Endothelial cell of umbilical vein (primary cell): ENCODE data around the gene SBF1. TPM values are rescaled to one million over a fixed set of nuclear protein-coding genes. Genes with fewer than 3 reads are reported as not detected.

Experiments
- BruUV-seq: library from RNA; stranded (reverse); fragments of 400-500 nt; replicated peaks from 2 replicates; lab custom pipeline; 2021; lab: Mats Ljungman, UMichigan
- CTCF ChIA-PET: fragments of 300-600, 350-600 bp; sonication (Branson Sonifier 250); formaldehyde crosslinking; loops from one replicate; lab custom pipeline; 2021; ENCODE audit warnings: antibody characterized with exemption, inconsistent platforms; lab: Charles Lee
- POLR2A ChIA-PET: fragments of 300-600, 350-600 bp; sonication (Branson Sonifier 250); formaldehyde crosslinking; loops from one replicate; lab custom pipeline; 2021; ENCODE audit warnings: antibody characterized with exemption, inconsistent platforms; lab: Charles Lee
- DNase-seq: peaks from one replicate; pipeline ENCODE4 v3.0.0-alpha.2; 2011; ENCODE audit warnings: low read depth, low spot score
- FAIRE-seq: peaks from 2 replicates; lab custom pipeline; 2011; peaks lifted over from hg19 to GRCh38; lab: Jason Lieb, UNC
- H2AFZ ChIP-seq: 2 replicates; pipeline ENCODE4 v1.6.0; 2012; ENCODE audit warnings: low read depth, low read length, control low read depth, inconsistent platforms
- H3K27ac ChIP-seq: 2 replicates; pipeline ENCODE4 v1.5.1; 2011; ENCODE audit warnings: low read depth, mild to moderate bottlenecking, control low read depth, low read length, moderate library complexity; ENCODE audit not compliant: insufficient read depth
- H3K27me3 ChIP-seq, 2 experiments: 2 replicates each; pipeline versions ENCODE4 v1.6.0 to v1.6.1; 2011; ENCODE audit warnings: low read length in 2 of 2, mixed read lengths in 1 of 2; ENCODE audit not compliant: control insufficient read depth in 2 of 2, insufficient read depth in 2 of 2
- H3K36me3 ChIP-seq, 2 experiments: 2 replicates in 1 of 2; 3 replicates in 1 of 2; pipeline ENCODE4 v1.5.1; 2011; ENCODE audit warnings: low read length in 2 of 2, mild to moderate bottlenecking in 1 of 2, moderate library complexity in 1 of 2; ENCODE audit not compliant: control insufficient read depth in 2 of 2, insufficient read depth in 2 of 2; ENCODE audit errors: extremely low read depth in 1 of 2
- H3K4me1 ChIP-seq: 3 replicates; pipeline ENCODE4 v1.5.1; 2011; ENCODE audit warnings: mild to moderate bottlenecking, low read length; ENCODE audit not compliant: control insufficient read depth, insufficient read depth; ENCODE audit errors: extremely low read depth
- H3K4me2 ChIP-seq: 2 replicates; pipeline ENCODE4 v1.6.1; 2011; ENCODE audit warnings: low read length, control low read depth, mixed read lengths; ENCODE audit not compliant: insufficient read depth
- H3K4me3 ChIP-seq, 3 experiments: fragments of 200-600 bp in 1 of 3; sonication (generic), shearing (Covaris generic) in 1 of 3; replicated peaks in 1 of 3; 2 replicates each; pipeline ENCODE4 v1.5.1; 2011 to 2016; ENCODE audit warnings: control low read depth in 3 of 3, low read length in 3 of 3, mild to moderate bottlenecking in 2 of 3, inconsistent platforms in 1 of 3, low read depth in 1 of 3, moderate library complexity in 1 of 3; ENCODE audit not compliant: insufficient read depth in 1 of 3
- H3K79me2 ChIP-seq: 2 replicates; pipeline ENCODE4 v1.6.0; 2012; ENCODE audit warnings: low read length, inconsistent platforms; ENCODE audit not compliant: control insufficient read depth, insufficient read depth
- H3K9ac ChIP-seq: replicated peaks from 2 replicates; pipeline ENCODE3; 2011; ENCODE audit warnings: low read length, control low read depth; ENCODE audit not compliant: insufficient read depth; ENCODE audit errors: extremely low read depth
- H3K9me1 ChIP-seq: replicated peaks from 3 replicates; pipeline ENCODE4 v1.6.0; 2011; ENCODE audit warnings: mild to moderate bottlenecking, low read length; ENCODE audit not compliant: control insufficient read depth, insufficient read depth; ENCODE audit errors: extremely low read depth
- H3K9me3 ChIP-seq: replicated peaks from 2 replicates; pipeline ENCODE4 v1.5.1; 2012; ENCODE audit warnings: low read length, inconsistent platforms; ENCODE audit not compliant: control insufficient read depth, insufficient read depth
- H4K20me1 ChIP-seq: replicated peaks from 2 replicates; pipeline ENCODE3; 2011; ENCODE audit warnings: mild to moderate bottlenecking, low read length; ENCODE audit not compliant: control insufficient read depth, insufficient read depth; ENCODE audit errors: extremely low read depth
- CTCF ChIP-seq, 2 donors: IDR thresholded peaks; 1 replicate in 1 of 2; 2 replicates in 1 of 2; pipeline ENCODE4 v1.5.1; 2011; ENCODE audit warnings: low read length in 2 of 2, mild to moderate bottlenecking in 2 of 2, moderate library complexity in 2 of 2, control low read depth in 1 of 2, inconsistent platforms in 1 of 2, low read depth in 1 of 2; ENCODE audit not compliant: insufficient read depth in 1 of 2; ENCODE audit errors: extremely low read depth in 1 of 2
- EZH2 ChIP-seq: IDR thresholded peaks from 2 replicates; pipeline ENCODE4 v1.6.1; 2012; ENCODE audit warnings: borderline replicate concordance, low read depth, mild to moderate bottlenecking, moderate library complexity, low read length, inconsistent platforms; ENCODE audit not compliant: severe bottlenecking
- GATA2 ChIP-seq: IDR thresholded peaks from 2 replicates; pipeline ENCODE4 v1.7.0; 2011; ENCODE audit warnings: low read depth, mild to moderate bottlenecking, moderate library complexity, mixed read lengths, low read length; ENCODE audit not compliant: insufficient read length, insufficient read depth
- POLR2A ChIP-seq: IDR thresholded peaks from 2 replicates; pipeline ENCODE4 v1.6.1; 2012; ENCODE audit warnings: low read depth, mild to moderate bottlenecking, control low read depth, low read length
- dilution Hi-C: fragments of 300-500 bp; cut with MboI; formaldehyde crosslinking; loops from one replicate; pipeline ENCODE4 v1.15.0; 2019; ENCODE audit warnings: low sequenced_read_pairs; ENCODE audit not compliant: extremely low pct_ligation_motif_present
- intact Hi-C: fragments of 100-400 bp; cut with micrococcal nuclease; formaldehyde crosslinking; loops from one replicate; pipeline ENCODE4 v1.10.0; 2022
- polyA plus RNA-seq, 4 experiments: library from polyadenylated mRNA; depleted of rRNA in 3 of 4; stranded (reverse) in 3 of 4; unstranded in 1 of 4; fragments of >200 nt; gene quantifications; 2 replicates each; pipeline versions ENCODE4 v1.2.1 to v1.2.3, GENCODE V29; 2011 to 2012; ENCODE audit warnings: missing spikeins in 1 of 4
- total RNA-seq: library from RNA; stranded (reverse); gene quantifications from 2 replicates; pipeline ENCODE4 v1.2.3, GENCODE V29; 2021

The SBF1 gene
- total and polyA plus RNA-seq, 2 donors (not counting 3 experiments of a cell fraction or from before 2014, with no cell fraction given): 36.3 to 68.6 TPM

- H3K9ac ChIP-seq: no peak overlapping the region
- no peak for FAIRE-seq
- no peak overlapping the region for H3K27ac ChIP-seq
Observed at GRCh38 chr22:50473088-50473487, 1.7 kb downstream of the SBF1 start.

More at GRCh38 chr22:50473088-50473487, 1.7 kb downstream of the SBF1 start:
- Histone ChIP-seq H3K9me1 (no peaks in the 10 kb centered on the region), H3K4me2 (no peak overlapping the region), H3K9me3 (no peaks in the 10 kb centered on the region), H3K4me3 (no peak overlapping the region), H3K79me2 (peaks cover 61% of the 10 kb centered on the region), H2AFZ (no peak overlapping the region), H3K36me3 (no peaks in the 10 kb centered on the region), H4K20me1 (peaks cover 3% of the 10 kb centered on the region), H3K27me3 (no peaks in the 10 kb centered on the region), H3K4me1 (peaks cover 17% of the 10 kb centered on the region)
- dilution Hi-C loops: no loop called here
- POLR2A ChIA-PET: no interaction called here
- no peak for TF ChIP-seq GATA2
- peak in 1 of 2 donors; percentile 17 for TF ChIP-seq CTCF (IDR thresholded peaks at IDR 0.05; ENCODE audit: extremely low read depth in 1 of 2, insufficient read depth in 1 of 2, low read depth in 1 of 2, low read length in 2 of 2)
- no peak for TF ChIP-seq EZH2
- TF ChIP-seq POLR2A: no peak
- no peak for DNase-seq
- CTCF ChIA-PET: interaction anchor here (1.0 to 1.6 kb wide), 3 partner anchors 23 to 52 kb away, joined by 3 to 8 read pairs (median 5); partner anchors contain the start of genes LMF2 and SCO2
- BruUV-seq: no TSS peak
- intact Hi-C loops: no loop called here
